Islet of Langerhans (tissue), 1 donor: ENCODE measurements around the gene PTPN7.
"Not testable (repeated sequence)": the region's sequence is repeated elsewhere in the genome, so short reads cannot be mapped to it uniquely, and the experiment has no call there.

Experiments used
- FAIRE-seq: peaks from one replicate; lab custom pipeline; 2011; peaks lifted over from hg19 to GRCh38; lab: Jason Lieb, UNC

Gene PTPN7

GRCh38 chr1:202160377-202160940 is at the start of gene PTPN7:
Gene PTPN7 (minus strand): TSS chr1:202160602. CDS start chr1:202159402, 1,200 bp downstream.
- FAIRE-seq = no peak

GRCh38 chr1:202208351-202208857 is 48.0 kb upstream of the PTPN7 start:
- FAIRE-seq = no peak

GRCh38 chr1:202207292-202207691 is 46.9 kb upstream of the PTPN7 start:
- FAIRE-seq = no peak

- FAIRE-seq = no peak
Measured at GRCh38 chr1:202205523-202206190, 45.3 kb upstream of the PTPN7 start.

- no peak for FAIRE-seq
Measured at GRCh38 chr1:202204065-202204464, 43.7 kb upstream of the PTPN7 start.

GRCh38 chr1:202203238-202204039 is 43.0 kb upstream of the PTPN7 start:
- FAIRE-seq = no peak

GRCh38 chr1:202202500-202203168 is 42.2 kb upstream of the PTPN7 start:
- FAIRE-seq = no peak

- FAIRE-seq = no peak
Measured at GRCh38 chr1:202201971-202202370, 41.6 kb upstream of the PTPN7 start.

GRCh38 chr1:202201266-202201665 is 40.9 kb upstream of the PTPN7 start:
- no peak for FAIRE-seq

GRCh38 chr1:202200669-202201068 is 40.3 kb upstream of the PTPN7 start:
- FAIRE-seq = no peak

GRCh38 chr1:202200112-202200548 is 39.7 kb upstream of the PTPN7 start:
- no peak for FAIRE-seq

GRCh38 chr1:202199040-202199889 is 38.9 kb upstream of the PTPN7 start:
- FAIRE-seq = no peak

- no peak for FAIRE-seq
Measured at GRCh38 chr1:202198366-202198724, 37.9 kb upstream of the PTPN7 start.

- no peak for FAIRE-seq
Measured at GRCh38 chr1:202197653-202198365, 37.4 kb upstream of the PTPN7 start.

GRCh38 chr1:202194328-202194648 is 33.9 kb upstream of the PTPN7 start:
- no peak for FAIRE-seq

- no peak for FAIRE-seq
Measured at GRCh38 chr1:202193614-202194327, 33.4 kb upstream of the PTPN7 start, which contains the start of gene LGR6. Gene LGR6 (plus strand): TSS chr1:202193799. CDS start chr1:202193990, 191 bp downstream.

- FAIRE-seq = no peak
Measured at GRCh38 chr1:202192770-202193613, 32.6 kb upstream of the PTPN7 start.

- FAIRE-seq = not testable (repeated sequence)
Measured at GRCh38 chr1:202191391-202191790, 31.0 kb upstream of the PTPN7 start.
